ENCODE measurements around the gene FAM53C.

GRCh38 chr5:138315751-138316278 is 22.3 kb upstream of the FAM53C start:
- no peak for TF ChIP-seq POLR2AphosphoS5 (IDR thresholded peaks at IDR 0.05; ENCODE audit: insufficient read depth in 1 of 2, low read depth in 1 of 2)
- no peak for TF ChIP-seq CTCF (IDR thresholded peaks at IDR 0.05)
- no peak for TF ChIP-seq POLR2A (IDR thresholded peaks at IDR 0.05)
